Tibial artery (tissue), 4 donors: Measurements from ENCODE around the gene GLB1L2.

ENCODE experiments used
- DNase-seq, 2 donors: peaks; one replicate each; pipeline ENCODE4 v3.0.0-alpha.2; 2019
- H3K27ac ChIP-seq, 2 donors: fragments of 200-600 bp; sonication (generic) in 1 of 2; 1 replicate in 1 of 2; 2 replicates in 1 of 2; pipeline ENCODE4 v1.5.1; 2018 to 2019; ENCODE audit warnings: mild to moderate bottlenecking in 1 of 2
- H3K27me3 ChIP-seq, 2 donors: fragments of 200-600 bp; sonication (generic) in 1 of 2; one replicate each; pipeline versions ENCODE4 v1.5.1 to v1.6.0; 2016 to 2019
- H3K36me3 ChIP-seq, 3 donors: fragments of 200-600 bp; sonication (generic) in 2 of 3; one replicate each; pipeline ENCODE4 v1.5.1; 2016 to 2019; ENCODE audit warnings: mild to moderate bottlenecking in 2 of 3
- H3K4me1 ChIP-seq, 4 donors: fragments of 200-600 bp; sonication (generic) in 2 of 4; 1 replicate in 3 of 4; 2 replicates in 1 of 4; pipeline ENCODE4 v1.5.1; 2016 to 2019
- H3K4me3 ChIP-seq, 2 donors: fragments of 200-600 bp; sonication (generic) in 1 of 2; 1 replicate in 1 of 2; 2 replicates in 1 of 2; pipeline ENCODE4 v1.5.1; 2018 to 2019; ENCODE audit warnings: mild to moderate bottlenecking in 2 of 2
- H3K9me3 ChIP-seq, 3 donors: fragments of 200-600 bp; sonication (generic) in 1 of 3; one replicate each; pipeline ENCODE4 v1.5.1; 2016 to 2019
- CTCF ChIP-seq, 2 experiments: fragments of 200-600 bp in 1 of 2; fragments of 450-650 bp in 1 of 2; IDR thresholded peaks; one replicate each; pipeline ENCODE4 v1.5.1; 2017 to 2019; ENCODE audit warnings: antibody characterized with exemption in 2 of 2, mild to moderate bottlenecking in 1 of 2, moderate library complexity in 1 of 2
- intact Hi-C: fragments of 100-400 bp; cut with DNase I; formaldehyde crosslinking; loops from one replicate; pipeline ENCODE4 v1.15.0; 2023; ENCODE audit warnings: low total_unique reads

Gene GLB1L2

GRCh38 chr11:134380229-134380628 is 48.4 kb downstream of the GLB1L2 start:
- no peak for DNase-seq
- no peak overlapping the region for H3K27ac ChIP-seq
- no peaks in the 10 kb centered on the region for H3K4me1 ChIP-seq
- intact Hi-C loops, result no loop called here
- H3K27me3 ChIP-seq, result peaks cover 0 to 9% of the 10 kb centered on the region in 2 donors
- no peak overlapping the region for H3K4me3 ChIP-seq
- H3K36me3 ChIP-seq, result no peaks in the 10 kb centered on the region
- H3K9me3 ChIP-seq, result no peaks in the 10 kb centered on the region
- TF ChIP-seq CTCF (IDR thresholded peaks at IDR 0.05), result no peak

DNA sequence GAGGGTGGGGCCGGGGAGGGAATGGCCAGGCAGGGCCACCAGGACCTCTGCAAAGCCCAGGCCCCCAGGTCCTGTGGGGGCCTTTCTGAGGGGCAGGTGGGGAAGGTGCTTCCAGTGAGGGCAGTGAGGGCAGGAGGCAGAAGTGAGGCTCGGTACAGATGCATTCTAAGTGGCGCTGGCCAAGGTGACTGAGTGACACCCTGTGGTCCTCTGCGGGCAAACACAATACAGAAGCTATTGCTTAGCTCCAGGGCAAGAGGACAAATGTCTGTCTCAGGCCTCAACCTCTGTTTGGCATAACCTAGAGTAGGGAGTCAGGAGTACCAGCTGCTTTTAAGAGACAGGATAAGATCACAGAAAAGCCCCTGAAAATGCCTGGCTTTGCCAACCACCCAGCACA is 49.0 kb downstream of the GLB1L2 start:
- Histone ChIP-seq H3K27me3 (peaks cover 0 to 14% of the 10 kb centered on the region in 2 donors), H3K4me1 (peaks cover 0 to 3% (median under 1%) of the 10 kb centered on the region in 4 donors), H3K27ac (no peak overlapping the region), H3K4me3 (no peak overlapping the region), H3K9me3 (no peaks in the 10 kb centered on the region), H3K36me3 (no peaks in the 10 kb centered on the region)
- TF ChIP-seq CTCF (IDR thresholded peaks at IDR 0.05), result no peak
- intact Hi-C loops, result no loop called here
- no peak for DNase-seq

- intact Hi-C loops, result no loop called here
- Histone ChIP-seq H3K4me1 (peaks cover 0 to 4% (median 2%) of the 10 kb centered on the region in 4 donors), H3K36me3 (no peaks in the 10 kb centered on the region), H3K4me3 (no peak overlapping the region), H3K27me3 (peaks cover 0 to 20% of the 10 kb centered on the region in 2 donors), H3K27ac (no peak overlapping the region), H3K9me3 (no peaks in the 10 kb centered on the region)
- no peak for TF ChIP-seq CTCF (IDR thresholded peaks at IDR 0.05)
- DNase-seq, result no peak
These were observed 50.5 kb downstream of the GLB1L2 start for GRCh38 chr11:134382257-134382656.

DNA sequence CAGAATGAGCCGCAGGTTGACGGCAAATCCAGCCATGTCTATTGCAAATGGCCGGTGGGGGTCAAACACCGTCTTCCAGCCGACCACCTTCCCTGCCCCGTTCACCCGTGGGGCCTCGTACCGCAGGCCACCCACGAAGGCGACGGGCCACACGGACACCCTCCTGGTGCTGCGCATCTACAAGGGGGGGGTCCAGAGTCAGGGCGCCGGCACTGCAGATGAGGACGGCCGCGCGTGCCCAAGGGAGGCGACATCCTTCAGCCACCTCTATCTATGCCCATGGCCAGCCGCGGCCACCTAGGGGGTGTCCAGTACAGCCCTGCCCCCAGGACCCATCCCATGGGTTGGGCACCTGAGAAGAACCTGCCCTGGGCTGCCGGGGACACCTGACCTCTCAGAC is 51.0 kb downstream of the GLB1L2 start:
- Histone ChIP-seq H3K4me1 (peaks cover 0 to 4% (median 2%) of the 10 kb centered on the region in 4 donors), H3K4me3 (no peak overlapping the region), H3K27me3 (peaks cover 0 to 20% of the 10 kb centered on the region in 2 donors), H3K36me3 (no peaks in the 10 kb centered on the region), H3K27ac (no peak overlapping the region), H3K9me3 (no peaks in the 10 kb centered on the region)
- no peak for DNase-seq
- no peak for TF ChIP-seq CTCF (IDR thresholded peaks at IDR 0.05)
- intact Hi-C loops, result no loop called here

GRCh38 chr11:134383576-134384221 is 51.9 kb downstream of the GLB1L2 start:
- H3K9me3 ChIP-seq, result no peaks in the 10 kb centered on the region
- no peak for DNase-seq
- H3K4me3 ChIP-seq, result no peak overlapping the region
- no peaks in the 10 kb centered on the region for H3K36me3 ChIP-seq
- no peak overlapping the region for H3K27ac ChIP-seq
- intact Hi-C loops, result no loop called here
- peaks cover 0 to 4% (median 2%) of the 10 kb centered on the region in 4 donors for H3K4me1 ChIP-seq
- TF ChIP-seq CTCF (IDR thresholded peaks at IDR 0.05), result no peak
- peaks cover 0 to 20% of the 10 kb centered on the region in 2 donors for H3K27me3 ChIP-seq
